ENCODE measurements around the gene PPP1R9A.

The PPP1R9A gene

GRCh38 chr7:95088536-95089215 is 181.3 kb downstream of the PPP1R9A start:
- no peak for DNase-seq (ENCODE audit: extremely low spot score)
- TF ChIP-seq HDGF (IDR thresholded peaks at IDR 0.05; ENCODE audit: borderline replicate concordance) (no peak), SUZ12 (IDR thresholded peaks at IDR 0.05) (no peak), FOXM1 (IDR thresholded peaks at IDR 0.05; ENCODE audit: borderline replicate concordance) (no peak), TARDBP (IDR thresholded peaks at IDR 0.05) (no peak), ARNT (IDR thresholded peaks at IDR 0.05) (no peak), BHLHE40 (IDR thresholded peaks at IDR 0.05; ENCODE audit: borderline replicate concordance) (no peak), SP1 (IDR thresholded peaks at IDR 0.05) (no peak), ELF4 (IDR thresholded peaks at IDR 0.05) (no peak), L3MBTL2 (conservative IDR thresholded peaks at IDR 0.05) (no peak), ZNF384 (IDR thresholded peaks at IDR 0.05) (no peak), NFRKB (IDR thresholded peaks at IDR 0.05) (no peak), PKNOX1 (IDR thresholded peaks at IDR 0.05) (no peak), LEF1 (IDR thresholded peaks at IDR 0.05; ENCODE audit: borderline replicate concordance) (no peak), CTBP1 (IDR thresholded peaks at IDR 0.05; ENCODE audit: borderline replicate concordance) (no peak), FOXK2 (IDR thresholded peaks at IDR 0.05) (no peak), FOXA1 (IDR thresholded peaks at IDR 0.05) (no peak)
- ChIA-PET POLR2A (no interaction called here), CTCF (no interaction called here)

GRCh38 chr7:95089414-95090315 is 182.3 kb downstream of the PPP1R9A start:
- no peak for DNase-seq (ENCODE audit: extremely low spot score)
- TF ChIP-seq L3MBTL2 (conservative IDR thresholded peaks at IDR 0.05) (no peak), NFRKB (IDR thresholded peaks at IDR 0.05) (no peak), ZNF384 (IDR thresholded peaks at IDR 0.05) (no peak), ELF4 (IDR thresholded peaks at IDR 0.05) (no peak), LEF1 (IDR thresholded peaks at IDR 0.05; ENCODE audit: borderline replicate concordance) (no peak), SP1 (IDR thresholded peaks at IDR 0.05) (no peak), FOXA1 (IDR thresholded peaks at IDR 0.05) (no peak), TARDBP (IDR thresholded peaks at IDR 0.05) (no peak), HDGF (IDR thresholded peaks at IDR 0.05; ENCODE audit: borderline replicate concordance) (no peak), PKNOX1 (IDR thresholded peaks at IDR 0.05) (no peak), SUZ12 (IDR thresholded peaks at IDR 0.05) (no peak), CTBP1 (IDR thresholded peaks at IDR 0.05; ENCODE audit: borderline replicate concordance) (no peak), BHLHE40 (IDR thresholded peaks at IDR 0.05; ENCODE audit: borderline replicate concordance) (no peak), FOXK2 (IDR thresholded peaks at IDR 0.05) (no peak)
- CTCF ChIA-PET: no interaction called here
- POLR2A ChIA-PET: interaction anchor here (0.9 kb wide), 1 partner anchor 235 kb away, joined by 3 read pairs; no protein-coding TSS in a partner anchor

- ChIA-PET CTCF (no interaction called here), POLR2A (no interaction called here)
- DNase-seq (ENCODE audit: extremely low spot score): no peak
- TF ChIP-seq FOXM1 (IDR thresholded peaks at IDR 0.05; ENCODE audit: borderline replicate concordance): no peak
- TF ChIP-seq ZNF384 (IDR thresholded peaks at IDR 0.05): no peak
- no peak for TF ChIP-seq HDGF (IDR thresholded peaks at IDR 0.05; ENCODE audit: borderline replicate concordance)
- no peak for TF ChIP-seq ELF4 (IDR thresholded peaks at IDR 0.05)
- no peak for TF ChIP-seq TARDBP (IDR thresholded peaks at IDR 0.05)
- no peak for TF ChIP-seq CTBP1 (IDR thresholded peaks at IDR 0.05; ENCODE audit: borderline replicate concordance)
- TF ChIP-seq SP1 (IDR thresholded peaks at IDR 0.05): no peak
- TF ChIP-seq BHLHE40 (IDR thresholded peaks at IDR 0.05; ENCODE audit: borderline replicate concordance): no peak
- TF ChIP-seq NFRKB (IDR thresholded peaks at IDR 0.05): no peak
- no peak for TF ChIP-seq ARNT (IDR thresholded peaks at IDR 0.05)
- no peak for TF ChIP-seq SUZ12 (IDR thresholded peaks at IDR 0.05)
- no peak for TF ChIP-seq L3MBTL2 (conservative IDR thresholded peaks at IDR 0.05)
- TF ChIP-seq FOXK2 (IDR thresholded peaks at IDR 0.05): no peak
- no peak for TF ChIP-seq LEF1 (IDR thresholded peaks at IDR 0.05; ENCODE audit: borderline replicate concordance)
- TF ChIP-seq FOXA1 (IDR thresholded peaks at IDR 0.05): no peak
- TF ChIP-seq PKNOX1 (IDR thresholded peaks at IDR 0.05): no peak
These were observed 184.9 kb downstream of the PPP1R9A start for GRCh38 chr7:95092324-95092723.

- ChIA-PET POLR2A (no interaction called here), CTCF (no interaction called here)
- DNase-seq (ENCODE audit: extremely low spot score): no peak
- TF ChIP-seq FOXK2 (IDR thresholded peaks at IDR 0.05) (no peak), L3MBTL2 (conservative IDR thresholded peaks at IDR 0.05) (no peak), ZNF384 (IDR thresholded peaks at IDR 0.05) (no peak), TARDBP (IDR thresholded peaks at IDR 0.05) (no peak), FOXA1 (IDR thresholded peaks at IDR 0.05) (no peak), ARNT (IDR thresholded peaks at IDR 0.05) (no peak)
These were observed 188.0 kb downstream of the PPP1R9A start for GRCh38 chr7:95095259-95095965.

GRCh38 chr7:95095966-95096540 is 188.7 kb downstream of the PPP1R9A start:
- DNase-seq (ENCODE audit: extremely low spot score): no peak
- POLR2A ChIA-PET: no interaction called here
- CTCF ChIA-PET: no interaction called here
- TF ChIP-seq ZNF384 (IDR thresholded peaks at IDR 0.05): no peak
- no peak for TF ChIP-seq CTBP1 (IDR thresholded peaks at IDR 0.05; ENCODE audit: borderline replicate concordance)
- no peak for TF ChIP-seq SP1 (IDR thresholded peaks at IDR 0.05)
- TF ChIP-seq ARNT (IDR thresholded peaks at IDR 0.05): no peak
- TF ChIP-seq HDGF (IDR thresholded peaks at IDR 0.05; ENCODE audit: borderline replicate concordance): no peak
- no peak for TF ChIP-seq ELF4 (IDR thresholded peaks at IDR 0.05)
- no peak for TF ChIP-seq LEF1 (IDR thresholded peaks at IDR 0.05; ENCODE audit: borderline replicate concordance)
- TF ChIP-seq FOXM1 (IDR thresholded peaks at IDR 0.05; ENCODE audit: borderline replicate concordance): no peak
- no peak for TF ChIP-seq NFRKB (IDR thresholded peaks at IDR 0.05)
- no peak for TF ChIP-seq BHLHE40 (IDR thresholded peaks at IDR 0.05; ENCODE audit: borderline replicate concordance)
- no peak for TF ChIP-seq FOXK2 (IDR thresholded peaks at IDR 0.05)
- no peak for TF ChIP-seq SUZ12 (IDR thresholded peaks at IDR 0.05)
- no peak for TF ChIP-seq FOXA1 (IDR thresholded peaks at IDR 0.05)
- TF ChIP-seq PKNOX1 (IDR thresholded peaks at IDR 0.05): no peak
- no peak for TF ChIP-seq TARDBP (IDR thresholded peaks at IDR 0.05)
- no peak for TF ChIP-seq L3MBTL2 (conservative IDR thresholded peaks at IDR 0.05)

Data from HEK293T (cell line).